GM21576 (cell line): ENCODE data around the gene TOM1L2.

Source experiments
- ATAC-seq: cut with Tn5 transposase; IDR thresholded peaks from one replicate; pipeline ENCODE4 v1.9.1; 2021; ENCODE audit warnings: mild to moderate bottlenecking, moderate library complexity; ENCODE audit not compliant: unreplicated experiment

The TOM1L2 gene

DNA sequence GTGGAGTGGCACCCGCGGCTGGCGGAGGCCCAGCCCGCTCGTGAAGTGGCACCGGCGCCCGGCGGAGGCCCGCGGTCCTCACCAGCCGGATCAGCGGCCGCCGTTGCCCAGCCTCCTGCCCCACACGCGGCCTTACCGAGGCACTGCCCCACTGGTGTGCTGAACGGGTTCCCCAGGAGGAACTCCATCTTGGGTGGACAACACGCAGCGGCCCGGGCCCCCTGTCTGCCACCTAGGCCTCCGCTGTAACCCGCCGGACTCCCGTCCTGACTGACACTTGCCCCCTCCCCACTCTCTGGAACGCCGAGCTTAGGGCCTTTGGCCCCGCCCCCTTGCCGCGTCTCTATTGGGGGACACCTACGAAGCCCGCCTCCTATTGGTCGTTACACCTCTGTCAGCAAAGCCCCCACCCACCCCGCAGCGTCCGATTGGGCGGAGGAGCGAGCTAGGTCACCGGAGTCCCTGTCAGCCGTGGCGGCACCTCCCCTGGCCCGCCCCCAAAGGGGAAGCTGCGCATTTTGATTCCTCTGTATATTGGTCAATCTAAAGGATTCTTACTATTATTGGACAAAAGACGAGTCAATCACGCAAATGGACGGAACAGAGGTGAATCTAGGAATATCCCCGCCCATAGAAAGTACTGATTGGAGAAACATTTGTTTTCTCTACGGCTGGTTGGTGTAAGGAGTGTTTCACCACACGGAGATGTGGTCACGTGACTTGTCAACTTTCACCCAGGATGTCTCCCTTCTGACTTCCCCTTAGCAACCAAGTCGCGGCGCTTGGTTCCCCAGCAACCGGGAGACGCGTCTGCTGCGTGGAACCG lies at the start of gene TOM1L2, which contains the start of gene DRC3:
Gene TOM1L2 (minus strand): TSS at position 275 of the 826 bp plus-strand sequence. CDS start 87 bp downstream, at position 188.
Gene DRC3 (plus strand): TSS at position 737 of the 826 bp plus-strand sequence. CDS start 4,737 bp downstream, outside the sequence.
- peak; percentile 96 for ATAC-seq

DNA sequence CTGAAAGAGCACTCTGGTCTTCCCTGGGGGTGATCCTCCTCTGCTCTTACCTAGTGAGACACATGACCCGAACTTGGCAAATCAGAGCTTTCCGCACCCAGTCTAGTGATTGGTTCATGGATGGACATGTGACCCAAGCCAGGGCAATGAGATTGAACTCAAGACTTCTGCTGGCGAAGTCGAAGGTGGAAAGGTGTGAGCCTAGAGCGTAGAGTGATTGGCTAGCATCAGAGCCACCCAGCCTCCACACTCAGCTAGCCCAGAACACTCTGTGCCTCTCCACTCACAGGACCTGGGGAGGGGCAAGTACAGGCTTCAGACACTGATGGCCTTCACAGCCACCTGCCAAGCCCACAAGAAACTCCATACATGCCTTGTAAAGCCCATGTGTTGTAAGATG lies 49.2 kb upstream of the TOM1L2 start:
- no peak for ATAC-seq

DNA sequence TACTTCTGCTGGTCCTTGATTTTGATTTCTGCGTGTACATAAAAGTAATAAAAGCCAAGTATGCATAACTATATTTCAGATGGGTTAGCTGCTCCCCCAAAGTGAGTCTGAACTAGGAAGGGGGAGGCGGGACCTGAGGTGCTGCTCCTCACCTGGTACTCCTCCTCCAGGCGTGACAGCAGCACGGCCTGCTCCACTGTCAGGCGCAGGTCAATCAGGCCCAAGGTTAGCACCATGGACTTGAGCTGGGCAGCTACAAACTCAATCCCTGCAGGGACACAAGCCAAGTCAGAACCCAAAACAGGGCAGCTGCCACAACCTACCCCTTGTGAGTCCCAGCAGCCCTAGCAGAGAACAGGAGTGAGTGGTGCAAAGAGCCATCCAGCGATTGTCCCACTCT lies 48.8 kb upstream of the TOM1L2 start:
- no peak for ATAC-seq

DNA sequence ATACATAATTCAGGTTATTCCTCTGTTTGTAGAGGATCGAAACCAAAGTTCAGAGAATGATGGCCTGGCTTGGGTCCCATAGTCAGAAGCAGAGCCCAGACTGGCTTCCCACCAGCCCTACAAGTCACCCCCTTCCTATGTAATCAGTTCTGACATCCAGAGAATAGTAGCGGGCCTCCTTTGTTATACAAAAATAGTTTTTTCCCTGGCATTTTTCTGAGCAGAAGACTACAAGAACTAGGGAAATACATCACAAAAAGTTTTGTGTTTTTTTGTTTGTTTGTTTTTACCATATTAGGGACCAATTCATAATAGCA lies 47.6 kb upstream of the TOM1L2 start:
- ATAC-seq, result no peak

DNA sequence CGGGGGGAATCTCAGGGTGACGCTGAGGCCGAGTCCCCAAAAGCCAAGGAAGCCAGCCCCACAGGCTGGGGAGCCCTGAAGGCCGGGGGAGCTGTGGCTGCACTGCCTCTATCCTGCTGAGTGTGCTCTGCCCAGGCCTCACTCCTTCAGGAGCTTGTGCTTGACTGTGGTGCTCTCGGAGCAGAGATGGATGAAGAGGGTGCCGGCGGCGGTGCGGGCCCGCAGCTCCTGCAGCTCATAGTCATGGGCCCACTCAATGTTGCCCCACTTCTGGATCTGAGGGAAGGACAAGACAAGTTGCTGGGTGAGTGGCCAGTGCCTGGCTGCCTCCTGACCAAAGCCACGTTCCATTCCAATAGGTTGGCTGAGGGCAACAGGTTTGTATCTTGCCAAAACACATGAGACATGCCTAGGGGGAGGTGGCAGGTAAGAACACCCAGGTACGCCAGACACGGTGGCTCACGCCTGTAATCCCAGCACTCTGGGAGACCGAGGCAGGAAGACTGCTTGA lies 46.3 kb upstream of the TOM1L2 start:
- ATAC-seq, result no peak

DNA sequence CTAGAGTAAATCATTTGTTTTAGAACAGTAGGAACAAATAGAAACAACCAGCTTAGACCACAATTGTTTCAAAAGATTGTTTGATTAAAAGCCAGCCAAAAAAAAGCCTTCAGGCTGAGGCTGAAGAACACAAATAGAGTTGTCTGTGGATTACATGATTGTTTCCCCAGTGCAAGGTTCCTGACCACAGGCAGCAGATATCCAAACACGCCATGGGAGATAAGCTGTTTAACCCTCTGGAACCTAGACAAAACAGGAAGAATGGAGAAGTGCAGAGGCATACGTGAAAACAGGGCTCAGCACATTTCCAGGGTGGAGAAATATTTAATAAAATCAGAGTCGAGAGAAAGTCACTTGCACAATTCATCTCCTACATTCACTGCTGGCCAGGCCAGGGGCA lies 45.8 kb upstream of the TOM1L2 start:
- no peak for ATAC-seq

DNA sequence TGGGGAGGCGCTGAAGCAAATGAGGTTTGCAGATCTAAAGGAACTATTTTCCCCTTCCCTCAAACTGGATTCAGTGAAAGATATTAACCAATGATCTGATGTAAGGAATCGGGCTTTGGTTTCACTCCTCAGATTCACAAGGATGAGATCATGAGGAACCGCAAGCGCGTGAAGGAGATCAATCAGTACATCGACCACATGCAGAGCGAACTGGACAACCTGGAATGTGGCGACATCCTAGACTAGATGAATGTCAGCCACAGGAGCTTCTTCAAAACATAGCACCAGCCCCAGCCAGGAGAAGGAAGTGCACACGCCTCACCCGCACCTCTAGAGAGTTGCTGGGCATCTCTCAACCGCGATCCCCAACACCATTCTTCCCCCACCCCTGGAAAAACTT lies 44.2 kb upstream of the TOM1L2 start:
- ATAC-seq, result no peak

DNA sequence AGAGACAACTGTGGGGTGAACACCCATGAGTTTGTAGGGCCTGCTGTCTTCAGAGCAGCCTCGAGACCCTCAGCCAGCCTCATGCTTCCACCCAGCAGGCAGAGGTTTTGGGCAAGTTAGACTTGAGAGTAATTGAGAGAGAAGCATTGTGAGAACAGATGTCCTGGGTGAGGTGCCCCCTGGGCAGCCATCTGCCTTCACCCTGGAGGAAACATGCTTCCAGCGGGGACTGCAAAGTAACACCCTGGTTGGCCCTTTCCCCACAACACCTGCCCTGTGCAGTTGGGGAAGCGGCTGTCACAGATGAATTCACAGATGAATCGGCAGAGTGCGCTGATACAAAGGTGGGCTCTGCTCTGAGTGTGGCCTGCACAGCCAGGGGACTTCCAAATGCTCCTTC lies 43.4 kb upstream of the TOM1L2 start:
- ATAC-seq, result no peak

DNA sequence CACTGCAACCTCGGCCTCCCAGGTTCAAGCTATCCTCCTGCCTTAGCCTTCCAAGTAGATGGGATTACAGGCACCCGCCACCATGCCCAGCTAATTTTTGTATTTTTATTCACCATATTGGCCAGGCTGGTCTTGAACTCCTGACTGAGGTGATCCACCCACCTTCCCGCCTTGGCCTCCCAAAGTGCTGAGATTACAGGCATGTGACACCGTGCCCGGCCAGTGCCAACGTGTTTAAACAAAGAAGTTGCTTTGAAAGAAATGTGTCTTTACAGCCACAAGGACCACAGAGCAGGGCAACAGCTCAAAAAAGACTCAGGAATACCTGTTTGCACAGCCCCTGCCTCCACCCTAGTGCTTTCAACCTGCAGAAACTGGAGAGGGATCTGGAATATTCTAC lies 41.8 kb upstream of the TOM1L2 start:
- ATAC-seq, result no peak

DNA sequence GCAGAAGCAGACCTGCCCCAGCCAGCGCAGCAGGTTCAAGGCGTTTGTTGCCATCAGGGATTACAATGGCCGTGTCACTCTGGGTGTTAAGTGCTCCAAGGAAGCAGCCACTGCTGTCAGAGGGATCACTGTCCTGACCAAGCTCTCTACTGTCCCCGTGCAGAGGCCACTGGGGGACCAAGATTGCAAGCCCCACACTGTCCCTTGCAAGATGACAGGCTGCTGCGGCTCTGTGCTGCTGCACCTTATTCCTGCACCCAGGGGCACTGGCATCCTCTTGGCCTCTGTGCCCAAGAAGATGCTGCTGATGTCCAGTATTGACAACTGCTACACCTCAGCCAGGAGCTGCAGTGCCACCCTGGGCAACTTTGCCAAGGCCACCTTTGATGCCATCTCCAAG lies 39.1 kb upstream of the TOM1L2 start:
- ATAC-seq, result no peak

DNA sequence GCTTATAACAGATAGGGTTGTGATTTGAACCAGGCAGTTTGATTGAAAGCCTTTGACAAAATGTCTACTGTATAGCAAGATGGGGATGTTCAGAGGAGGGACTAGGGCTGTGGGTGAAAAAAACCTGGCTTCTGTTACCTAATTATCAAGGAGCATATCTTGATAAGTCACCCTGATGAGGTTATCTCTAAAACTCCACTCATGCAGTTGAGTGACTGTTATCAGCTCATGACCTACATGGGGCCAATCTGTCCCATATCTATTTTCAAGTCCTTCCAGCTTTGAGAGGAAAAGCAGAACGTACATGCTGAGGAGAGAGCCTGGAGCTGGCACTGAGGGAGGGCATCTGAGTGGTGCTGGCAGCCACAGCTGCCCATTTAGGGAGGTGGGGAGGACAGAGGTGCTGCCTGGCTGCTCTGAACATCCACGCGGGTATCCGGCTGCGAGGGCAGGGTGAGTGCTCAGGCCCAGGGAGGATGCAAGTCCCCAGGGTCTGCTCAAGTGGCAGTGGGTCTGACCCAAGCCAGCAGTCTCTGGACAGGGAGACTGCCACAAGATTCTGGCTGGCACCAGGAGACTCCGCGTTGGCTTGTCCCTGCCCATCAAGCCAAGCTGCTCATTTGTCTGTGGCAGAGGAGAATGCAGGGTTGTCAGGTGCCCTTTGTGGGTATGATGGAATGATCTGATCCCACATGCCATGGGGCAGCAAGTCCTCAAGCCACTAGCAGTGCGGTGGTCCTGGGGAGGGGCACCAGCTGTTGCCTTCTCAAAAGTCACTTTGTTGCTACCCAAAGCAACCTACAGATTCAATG lies 37.6 kb upstream of the TOM1L2 start:
- no peak for ATAC-seq

DNA sequence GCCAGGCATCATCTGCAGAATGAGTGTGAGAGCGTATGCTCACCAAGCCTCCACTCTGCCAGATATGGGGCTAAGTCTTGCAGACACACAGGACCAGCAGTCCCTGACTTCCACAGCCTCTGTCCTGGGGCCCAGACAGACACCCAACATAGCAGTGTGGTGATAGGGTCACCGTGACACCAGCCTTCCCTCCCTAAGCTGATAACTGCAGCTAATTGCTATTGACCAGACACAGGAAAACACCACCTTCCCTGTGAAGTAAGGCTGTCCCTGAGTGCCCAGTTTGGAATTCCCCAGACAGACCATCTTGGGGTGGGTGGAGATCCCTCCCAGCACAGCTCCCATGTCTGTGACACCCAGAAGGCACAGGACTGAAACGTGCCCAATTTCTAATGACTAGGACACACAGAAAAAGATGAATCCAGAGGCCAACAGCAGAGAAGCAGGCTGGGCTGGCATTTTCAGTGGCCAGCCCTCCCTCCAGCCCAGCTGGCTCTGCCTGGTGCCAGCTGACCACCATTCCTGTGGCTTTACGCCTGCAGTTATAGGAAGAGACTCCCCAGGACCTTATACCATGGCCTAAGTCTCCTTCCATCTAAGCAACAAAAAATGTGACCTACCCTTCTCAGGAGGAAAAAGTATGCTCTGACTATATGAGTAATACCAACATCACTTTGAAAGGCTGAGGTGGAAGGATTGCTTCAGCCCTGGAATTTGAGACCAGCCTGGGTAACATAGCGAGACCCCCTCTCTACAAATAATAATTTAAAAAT lies 36.5 kb upstream of the TOM1L2 start:
- ATAC-seq, result no peak

DNA sequence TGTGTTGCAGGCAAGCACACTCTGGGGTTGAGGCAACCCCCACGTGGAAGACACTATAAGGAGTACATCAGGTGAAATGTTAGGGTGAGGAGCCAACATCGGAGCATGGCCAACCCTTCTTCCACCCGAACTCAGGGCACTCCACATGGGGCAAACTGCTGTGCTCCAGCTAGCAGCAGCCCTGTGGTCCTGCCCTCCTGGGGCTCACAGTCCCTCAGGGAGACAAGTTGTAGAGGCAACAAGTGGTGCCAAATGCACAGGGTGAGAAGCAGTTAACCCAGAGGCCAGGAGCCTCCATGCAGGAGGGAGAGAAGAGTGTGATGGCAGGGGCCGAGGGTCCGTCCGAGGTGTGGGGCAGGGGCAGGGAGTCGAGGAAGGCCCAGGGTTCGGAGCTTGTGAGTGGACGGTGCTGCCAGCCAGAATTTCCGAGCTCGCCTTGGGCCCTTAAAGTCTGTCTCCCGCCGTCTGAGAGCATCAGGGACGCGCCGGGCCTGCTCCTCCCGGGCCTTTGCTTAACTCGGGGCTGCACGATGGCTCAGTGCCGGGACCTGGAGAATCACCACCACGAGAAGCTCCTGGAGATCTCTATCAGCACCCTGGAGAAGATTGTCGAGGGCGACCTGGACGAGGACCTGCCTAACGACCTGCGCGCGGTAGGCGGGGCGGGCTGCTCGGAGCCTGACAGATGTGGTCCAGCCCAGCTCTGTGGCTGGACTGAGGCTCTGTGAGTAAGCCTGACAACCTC lies 34.5 kb upstream of the TOM1L2 start:
- no peak for ATAC-seq

DNA sequence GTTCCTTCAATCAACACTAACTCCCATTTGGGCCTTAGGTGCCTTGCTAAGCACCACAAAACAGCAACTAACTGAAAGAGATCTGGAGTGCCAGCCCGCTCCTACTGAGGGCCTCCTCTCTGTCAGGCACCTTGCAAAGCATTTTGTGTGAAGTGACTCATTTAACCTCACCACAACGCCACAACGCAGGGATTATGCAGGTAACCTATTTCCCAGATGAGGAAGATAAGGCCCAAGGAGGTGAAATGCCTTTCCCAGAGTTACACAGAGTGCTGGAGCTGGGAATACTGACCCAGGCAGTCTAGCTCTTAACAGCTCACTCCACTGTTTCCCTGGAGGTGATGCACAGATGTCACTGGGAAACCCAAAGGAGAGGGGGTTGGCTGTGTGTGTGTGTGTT lies 33.3 kb upstream of the TOM1L2 start:
- ATAC-seq, result no peak

DNA sequence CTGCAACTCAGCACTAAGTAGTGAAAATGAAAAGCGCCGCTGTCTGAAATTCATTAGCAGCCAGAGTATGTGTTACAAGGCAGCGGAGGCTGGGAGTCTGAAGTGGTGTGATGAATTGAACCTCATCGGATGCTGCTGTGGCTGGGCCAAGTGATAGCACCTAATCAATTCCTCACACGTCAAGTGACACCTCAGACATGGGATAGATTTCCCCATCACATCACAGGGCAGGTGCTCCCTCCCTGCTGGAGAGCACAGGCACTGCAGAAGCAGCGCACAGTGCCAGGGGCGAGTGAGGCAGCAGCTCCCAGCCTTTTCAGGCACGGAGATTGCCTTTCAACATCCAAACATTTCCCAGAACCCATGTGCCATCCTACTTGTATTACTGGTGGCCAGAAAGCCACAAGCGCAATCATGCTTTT lies 32.7 kb upstream of the TOM1L2 start:
- ATAC-seq, result no peak

DNA sequence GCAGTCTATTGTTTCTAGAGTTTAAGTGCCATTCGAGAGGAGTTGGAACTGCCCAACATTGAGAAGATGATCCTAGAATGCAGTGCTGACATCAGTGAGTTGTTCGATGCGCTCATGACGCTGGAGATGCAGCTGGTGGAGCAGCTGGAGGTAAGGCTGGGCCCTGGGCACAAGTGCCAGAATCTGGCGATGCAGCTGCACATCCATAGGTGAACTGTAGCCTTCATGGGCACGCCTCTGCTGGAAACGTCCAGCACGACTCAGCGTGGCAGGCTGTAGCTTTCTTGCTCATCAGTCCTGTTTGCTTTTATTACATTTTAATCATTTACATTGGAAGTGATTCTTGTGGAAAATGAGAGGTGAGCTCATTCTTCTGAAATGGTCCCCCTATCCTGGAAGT lies 32.1 kb upstream of the TOM1L2 start:
- no peak for ATAC-seq

DNA sequence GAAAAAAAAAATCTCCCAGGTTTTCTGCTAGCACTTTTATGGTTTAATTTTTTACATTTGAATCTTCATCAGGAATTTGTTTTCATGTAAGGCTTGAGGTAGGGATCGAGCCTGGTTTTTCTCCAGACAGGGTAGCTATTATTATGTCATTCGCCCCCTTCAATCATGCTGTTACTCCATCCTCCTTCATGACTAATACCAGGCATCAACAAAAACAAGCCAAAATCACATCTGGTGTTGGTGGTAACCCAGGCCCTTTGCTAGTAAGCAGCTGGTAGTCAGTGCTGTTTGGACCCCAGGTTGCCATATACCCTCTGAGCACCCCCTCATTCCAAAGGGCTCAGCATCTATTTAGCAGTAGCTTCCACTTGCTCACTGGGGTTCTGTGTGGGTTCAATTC lies 30.0 kb upstream of the TOM1L2 start:
- ATAC-seq, result no peak

DNA sequence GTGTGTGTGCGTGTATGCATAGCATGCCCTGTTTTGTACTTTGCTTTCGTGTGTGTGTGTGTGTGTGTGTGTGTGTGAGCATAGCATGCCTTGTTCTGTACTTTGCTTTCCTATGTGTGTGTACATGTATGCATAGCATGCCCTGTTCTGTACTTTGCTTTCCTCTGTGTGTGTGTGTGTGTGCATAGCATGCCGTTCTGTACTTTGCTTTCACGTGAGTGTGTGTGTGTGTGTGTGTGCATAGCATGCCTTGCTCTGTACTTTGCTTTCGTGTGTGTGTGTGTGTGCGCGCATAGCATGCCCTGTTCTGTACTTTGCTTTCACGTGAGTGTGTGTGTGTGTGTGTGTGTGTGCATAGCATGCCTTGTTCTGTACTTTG lies 27.8 kb upstream of the TOM1L2 start:
- ATAC-seq, result no peak

DNA sequence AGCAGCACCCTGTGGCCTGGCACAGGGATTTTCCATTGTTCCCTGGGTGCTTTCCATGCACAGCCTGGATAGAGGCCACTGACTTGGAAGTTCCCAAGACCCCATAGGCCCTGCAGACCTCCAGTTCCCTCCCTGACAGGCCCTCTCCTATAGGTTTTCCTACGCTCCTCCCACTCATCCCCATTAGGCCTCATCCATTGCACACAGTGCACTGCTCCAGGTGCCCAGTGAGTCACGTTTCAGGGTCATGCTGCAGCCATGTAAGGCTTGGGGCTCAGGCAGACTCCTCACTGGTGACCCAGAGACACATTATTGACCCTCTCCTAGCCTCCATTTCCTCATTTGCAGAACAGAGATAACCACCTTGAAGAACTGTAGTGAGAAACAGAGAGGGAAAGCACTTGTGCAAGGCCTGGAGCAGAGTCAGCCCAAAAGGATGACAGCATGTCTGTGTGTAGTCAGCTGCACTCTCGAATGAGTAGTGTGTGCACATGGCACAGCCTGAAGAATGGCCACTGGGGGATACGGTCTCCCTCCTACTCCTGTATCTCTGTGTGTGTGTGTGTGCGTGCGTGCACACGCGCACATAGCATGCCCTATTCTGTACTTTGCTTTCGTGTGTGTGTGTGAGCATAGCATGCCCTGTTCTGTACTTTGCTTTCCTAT lies 27.3 kb upstream of the TOM1L2 start:
- no peak for ATAC-seq

DNA sequence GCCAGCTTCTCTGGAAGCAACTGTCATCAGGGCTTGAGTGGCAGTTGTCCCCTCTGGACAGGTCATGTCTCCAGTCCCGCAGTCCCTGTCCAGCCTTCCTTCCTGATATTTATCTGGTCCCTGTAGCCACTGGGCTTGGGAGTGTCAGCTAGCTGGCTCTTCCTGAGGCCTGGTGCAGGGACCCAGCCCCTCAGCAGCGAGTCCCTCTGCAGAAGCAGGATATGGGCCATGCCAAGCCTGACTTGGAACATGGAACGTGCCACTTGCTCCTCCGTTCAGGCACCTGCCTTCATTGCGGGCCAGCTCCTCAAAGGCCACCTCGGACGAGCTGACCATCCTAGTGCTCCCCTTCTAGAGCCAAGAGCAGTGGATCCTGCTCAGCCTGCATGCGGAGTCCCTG lies 26.7 kb upstream of the TOM1L2 start:
- no peak for ATAC-seq
